ENCODE data around the gene COG3. TPM values are rescaled to one million over a fixed set of nuclear protein-coding genes. Genes with fewer than 3 reads are reported as not detected.
"Not testable (repeated sequence)": the region's sequence is repeated elsewhere in the genome, so short reads cannot be mapped to it uniquely, and the experiment has no call there.

The COG3 gene
- total and polyA plus RNA-seq, 4 donors: 22.8 to 113 (median 38.2) TPM

DNA sequence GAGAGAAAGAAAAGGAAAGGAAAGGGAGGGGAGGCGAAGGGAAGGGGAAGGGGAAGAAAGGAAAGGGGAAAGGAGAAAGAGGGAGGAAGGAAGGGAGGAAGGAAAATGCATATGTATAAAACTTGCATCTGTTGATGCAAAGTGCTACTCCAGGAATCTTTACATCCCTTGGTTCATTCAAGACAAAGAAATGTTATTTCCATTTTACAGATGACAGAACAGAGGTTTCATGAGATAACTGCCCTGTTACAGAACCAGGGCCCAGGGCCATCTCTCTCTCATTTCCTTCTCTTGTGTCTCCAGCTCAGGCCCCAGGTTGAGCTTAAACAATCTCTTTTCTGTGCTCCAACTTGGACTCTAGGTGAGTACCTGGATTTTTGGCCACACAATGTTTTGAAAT is 44.8 kb upstream of the COG3 start:
- Histone ChIP-seq H3K27ac (ENCODE audit: low read depth in 1 of 2, low read length in 2 of 2) (no peak overlapping the region), H3K9me3 (ENCODE audit: control insufficient read depth in 4 of 4, low read length in 3 of 4) (no peaks in the 10 kb centered on the region), H3K4me1 (ENCODE audit: control insufficient read depth in 4 of 4, insufficient read depth in 4 of 4, low read length in 3 of 4) (peaks cover 1 to 10% (median 6%) of the 10 kb centered on the region in 4 donors), H3K4me3 (ENCODE audit: low read depth in 1 of 3, low read length in 3 of 3) (no peak overlapping the region), H3K27me3 (ENCODE audit: control insufficient read depth in 4 of 4, insufficient read depth in 4 of 4, low read length in 3 of 4) (no peaks in the 10 kb centered on the region), H3K36me3 (ENCODE audit: control insufficient read depth in 4 of 4, insufficient read depth in 3 of 4, low read depth in 1 of 4, low read length in 3 of 4) (no peaks in the 10 kb centered on the region), H3K9ac (ENCODE audit: low read depth in 1 of 2, low read length in 2 of 2) (no peak overlapping the region)
- DNase-seq (ENCODE audit: low spot score): no peak
- TF ChIP-seq, protein P1, sequence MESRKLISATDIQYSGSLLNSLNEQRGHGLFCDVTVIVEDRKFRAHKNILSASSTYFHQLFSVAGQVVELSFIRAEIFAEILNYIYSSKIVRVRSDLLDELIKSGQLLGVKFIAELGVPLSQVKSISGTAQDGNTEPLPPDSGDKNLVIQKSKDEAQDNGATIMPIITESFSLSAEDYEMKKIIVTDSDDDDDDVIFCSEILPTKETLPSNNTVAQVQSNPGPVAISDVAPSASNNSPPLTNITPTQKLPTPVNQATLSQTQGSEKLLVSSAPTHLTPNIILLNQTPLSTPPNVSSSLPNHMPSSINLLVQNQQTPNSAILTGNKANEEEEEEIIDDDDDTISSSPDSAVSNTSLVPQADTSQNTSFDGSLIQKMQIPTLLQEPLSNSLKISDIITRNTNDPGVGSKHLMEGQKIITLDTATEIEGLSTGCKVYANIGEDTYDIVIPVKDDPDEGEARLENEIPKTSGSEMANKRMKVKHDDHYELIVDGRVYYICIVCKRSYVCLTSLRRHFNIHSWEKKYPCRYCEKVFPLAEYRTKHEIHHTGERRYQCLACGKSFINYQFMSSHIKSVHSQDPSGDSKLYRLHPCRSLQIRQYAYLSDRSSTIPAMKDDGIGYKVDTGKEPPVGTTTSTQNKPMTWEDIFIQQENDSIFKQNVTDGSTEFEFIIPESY (IDR thresholded peaks at IDR 0.05): no peak
- TF ChIP-seq, protein P2, sequence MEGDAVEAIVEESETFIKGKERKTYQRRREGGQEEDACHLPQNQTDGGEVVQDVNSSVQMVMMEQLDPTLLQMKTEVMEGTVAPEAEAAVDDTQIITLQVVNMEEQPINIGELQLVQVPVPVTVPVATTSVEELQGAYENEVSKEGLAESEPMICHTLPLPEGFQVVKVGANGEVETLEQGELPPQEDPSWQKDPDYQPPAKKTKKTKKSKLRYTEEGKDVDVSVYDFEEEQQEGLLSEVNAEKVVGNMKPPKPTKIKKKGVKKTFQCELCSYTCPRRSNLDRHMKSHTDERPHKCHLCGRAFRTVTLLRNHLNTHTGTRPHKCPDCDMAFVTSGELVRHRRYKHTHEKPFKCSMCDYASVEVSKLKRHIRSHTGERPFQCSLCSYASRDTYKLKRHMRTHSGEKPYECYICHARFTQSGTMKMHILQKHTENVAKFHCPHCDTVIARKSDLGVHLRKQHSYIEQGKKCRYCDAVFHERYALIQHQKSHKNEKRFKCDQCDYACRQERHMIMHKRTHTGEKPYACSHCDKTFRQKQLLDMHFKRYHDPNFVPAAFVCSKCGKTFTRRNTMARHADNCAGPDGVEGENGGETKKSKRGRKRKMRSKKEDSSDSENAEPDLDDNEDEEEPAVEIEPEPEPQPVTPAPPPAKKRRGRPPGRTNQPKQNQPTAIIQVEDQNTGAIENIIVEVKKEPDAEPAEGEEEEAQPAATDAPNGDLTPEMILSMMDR (IDR thresholded peaks at IDR 0.05; ENCODE audit: low read depth, low read length, missing input control): no peak
- TF ChIP-seq TAF1 (conservative IDR thresholded peaks at IDR 0.05): no peak
- TF ChIP-seq NR2F2 (IDR thresholded peaks at IDR 0.05): no peak
- no peak for TF ChIP-seq RAD21 (IDR thresholded peaks at IDR 0.05)
- no peak for TF ChIP-seq FOXA2 (IDR thresholded peaks at IDR 0.05)
- 94% methylated on average over 1 of the region's 1 CpG for WGBS

DNA sequence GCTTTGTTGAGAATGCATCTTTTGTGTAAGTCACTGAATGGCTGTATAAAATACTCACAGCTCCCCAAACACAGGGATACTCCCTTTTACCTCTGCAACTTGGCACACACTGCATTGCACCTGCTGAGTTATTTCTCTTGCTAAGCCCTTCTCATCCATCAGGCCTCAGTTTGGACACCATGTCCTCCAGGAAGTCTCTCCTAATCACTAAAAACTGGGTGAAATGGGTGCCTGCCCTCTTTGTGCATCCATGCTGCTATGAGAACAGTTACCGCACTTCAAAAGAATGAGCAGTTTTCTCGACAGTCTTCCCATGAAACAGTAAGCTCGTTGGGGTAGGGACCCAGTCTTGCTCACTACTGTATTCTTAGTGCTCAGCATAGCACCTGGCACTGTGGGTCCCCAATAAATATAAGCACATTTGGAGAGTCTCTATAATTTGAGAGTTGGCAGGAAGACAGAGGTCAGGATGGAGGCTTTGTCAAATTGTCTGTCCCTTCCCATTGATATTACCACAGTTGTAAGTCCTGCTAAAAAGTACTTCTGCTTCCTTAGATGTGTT is 41.9 kb upstream of the COG3 start:
- no peak for TF ChIP-seq RAD21 (IDR thresholded peaks at IDR 0.05)
- TF ChIP-seq FOXA1 (IDR thresholded peaks at IDR 0.05): no peak
- TF ChIP-seq, protein P3, sequence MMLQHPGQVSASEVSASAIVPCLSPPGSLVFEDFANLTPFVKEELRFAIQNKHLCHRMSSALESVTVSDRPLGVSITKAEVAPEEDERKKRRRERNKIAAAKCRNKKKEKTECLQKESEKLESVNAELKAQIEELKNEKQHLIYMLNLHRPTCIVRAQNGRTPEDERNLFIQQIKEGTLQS (IDR thresholded peaks at IDR 0.05): no peak
- TF ChIP-seq HNF4A (conservative IDR thresholded peaks at IDR 0.05): no peak
- TF ChIP-seq, protein P2 (IDR thresholded peaks at IDR 0.05; ENCODE audit: low read depth, low read length, missing input control): no peak
- no peak for TF ChIP-seq RXRA (IDR thresholded peaks at IDR 0.05)
- TF ChIP-seq SP1 (IDR thresholded peaks at IDR 0.05): no peak
- TF ChIP-seq NR2F2 (IDR thresholded peaks at IDR 0.05): no peak
- TF ChIP-seq YY1 (IDR thresholded peaks at IDR 0.05): no peak
- TF ChIP-seq FOXA2 (IDR thresholded peaks at IDR 0.05): no peak
- TF ChIP-seq, protein P1 (IDR thresholded peaks at IDR 0.05): no peak
- no peak for TF ChIP-seq GABPA (IDR thresholded peaks at IDR 0.05 in 1 of 2, conservative IDR thresholded peaks at IDR 0.05 in 1 of 2)
- TF ChIP-seq, protein P4, sequence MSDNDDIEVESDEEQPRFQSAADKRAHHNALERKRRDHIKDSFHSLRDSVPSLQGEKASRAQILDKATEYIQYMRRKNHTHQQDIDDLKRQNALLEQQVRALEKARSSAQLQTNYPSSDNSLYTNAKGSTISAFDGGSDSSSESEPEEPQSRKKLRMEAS (IDR thresholded peaks at IDR 0.05): no peak
- WGBS: 81% methylated on average over 3 of the region's 3 CpGs

DNA sequence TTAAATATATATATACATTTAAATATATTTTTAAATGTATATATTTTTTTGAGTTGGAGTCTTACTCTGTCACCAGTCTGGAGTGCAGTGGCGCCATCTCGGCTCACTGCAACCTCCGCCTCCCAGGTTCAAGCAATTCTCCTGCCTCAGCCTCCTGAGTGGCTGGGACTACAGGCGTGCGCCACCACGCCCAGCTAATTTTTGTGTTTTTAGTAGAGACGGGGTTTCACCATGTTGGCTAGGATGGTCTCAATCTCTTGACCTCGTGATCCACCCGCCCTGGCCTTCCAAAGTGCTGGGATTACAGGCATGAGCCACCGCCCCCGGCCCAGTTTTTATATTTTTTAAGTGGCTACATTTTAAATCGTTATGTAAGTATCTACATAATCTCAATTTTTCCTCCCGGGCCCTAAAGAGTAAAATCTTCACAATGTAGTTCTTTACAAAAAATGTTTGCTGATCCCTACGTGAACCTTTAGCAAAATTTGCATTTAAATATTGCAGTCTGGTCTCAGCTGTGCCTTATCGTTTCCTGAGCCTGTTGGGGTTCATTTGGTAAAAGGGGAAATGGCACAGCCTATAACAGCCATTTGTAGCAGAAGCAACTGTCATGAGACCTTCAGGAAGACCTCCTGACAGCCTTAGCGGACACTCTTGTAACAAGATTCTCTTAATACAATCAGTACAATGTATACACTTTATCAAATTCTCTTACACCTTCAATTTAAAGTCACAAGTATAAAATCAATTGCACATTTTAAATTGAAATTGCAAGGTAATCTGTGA is 38.5 kb upstream of the COG3 start:
- H3K9ac ChIP-seq (ENCODE audit: low read depth in 1 of 2, low read length in 2 of 2); H3K4me1 ChIP-seq (ENCODE audit: control insufficient read depth in 4 of 4, insufficient read depth in 4 of 4, low read length in 3 of 4); H3K4me3 ChIP-seq (ENCODE audit: low read depth in 1 of 3, low read length in 3 of 3); H3K36me3 ChIP-seq (ENCODE audit: control insufficient read depth in 4 of 4, insufficient read depth in 3 of 4, low read depth in 1 of 4, low read length in 3 of 4); H3K9me3 ChIP-seq (ENCODE audit: control insufficient read depth in 4 of 4, low read length in 3 of 4); H3K27ac ChIP-seq (ENCODE audit: low read depth in 1 of 2, low read length in 2 of 2); DNase-seq (ENCODE audit: low spot score); H3K27me3 ChIP-seq (ENCODE audit: control insufficient read depth in 4 of 4, insufficient read depth in 4 of 4, low read length in 3 of 4): not testable (repeated sequence)
- 82% methylated on average over 16 of the region's 16 CpGs for WGBS

More for the DNA sequence above, 41.9 kb upstream of the COG3 start:
- H3K27ac ChIP-seq (ENCODE audit: low read depth in 1 of 2, low read length in 2 of 2): no peak overlapping the region
- H3K4me3 ChIP-seq (ENCODE audit: low read depth in 1 of 3, low read length in 3 of 3): no peak overlapping the region
- H3K36me3 ChIP-seq (ENCODE audit: control insufficient read depth in 4 of 4, insufficient read depth in 3 of 4, low read depth in 1 of 4, low read length in 3 of 4): peaks cover 0 to 1% (median 0%) of the 10 kb centered on the region in 4 donors
- no peaks in the 10 kb centered on the region for H3K27me3 ChIP-seq (ENCODE audit: control insufficient read depth in 4 of 4, insufficient read depth in 4 of 4, low read length in 3 of 4)
- DNase-seq (ENCODE audit: low spot score): no peak
- no peak overlapping the region for H3K9ac ChIP-seq (ENCODE audit: low read depth in 1 of 2, low read length in 2 of 2)
- H3K4me1 ChIP-seq (ENCODE audit: control insufficient read depth in 4 of 4, insufficient read depth in 4 of 4, low read length in 3 of 4): no peaks in the 10 kb centered on the region
- H3K9me3 ChIP-seq (ENCODE audit: control insufficient read depth in 4 of 4, low read length in 3 of 4): no peaks in the 10 kb centered on the region
